IMR-90 (cell line): Measurements from ENCODE around the gene ENHO. TPM values are rescaled to one million over a fixed set of nuclear protein-coding genes. Genes with fewer than 3 reads are reported as not detected.

Experiments used
- ATAC-seq: fragments of 200-7000 bp; cut with Tn5 transposase; 2 replicates; pipeline ENCODE4 v1.9.1; 2020; ENCODE audit warnings: low read depth, mild to moderate bottlenecking, moderate library complexity
- BruUV-seq: library from RNA; stranded (reverse); fragments of 400-500 nt; replicated peaks from 2 replicates; lab custom pipeline; 2021; lab: Mats Ljungman, UMichigan
- CTCF ChIA-PET: fragments of 300-600 bp; formaldehyde crosslinking; extraction: SDS; loops from one replicate; lab custom pipeline; 2021; ENCODE audit warnings: antibody characterized with exemption; lab: Yijun Ruan, JAX
- POLR2A ChIA-PET: fragments of 300-600 bp; sonication (Branson Sonifier 250); formaldehyde crosslinking; loops from one replicate; lab custom pipeline; 2022; ENCODE audit warnings: antibody characterized with exemption; ENCODE audit not compliant: unreplicated experiment; lab: Charles Lee
- DNase-seq: peaks from one replicate; pipeline ENCODE4 v3.0.0; 2013
- H2AFZ ChIP-seq: replicated peaks from 2 replicates; pipeline ENCODE3; 2013; ENCODE audit warnings: low read length, mild to moderate bottlenecking; ENCODE audit not compliant: poor library complexity
- H2AK5ac ChIP-seq: 2 replicates; pipeline ENCODE4 v1.6.1; 2013; ENCODE audit warnings: low read depth, low read length, inconsistent platforms
- H2AK9ac ChIP-seq: replicated peaks from 2 replicates; pipeline ENCODE3; 2013; ENCODE audit warnings: mild to moderate bottlenecking, low read depth, low read length, moderate library complexity; ENCODE audit not compliant: poor library complexity
- H2BK120ac ChIP-seq: 2 replicates; pipeline ENCODE4 v1.6.1; 2013; ENCODE audit warnings: low read depth, low read length, inconsistent platforms
- H2BK15ac ChIP-seq: 3 replicates; pipeline ENCODE4 v1.6.1; 2013; ENCODE audit warnings: low read depth, low read length, inconsistent platforms
- H2BK20ac ChIP-seq: 2 replicates; pipeline ENCODE4 v1.6.1; 2013; ENCODE audit warnings: low read depth, mild to moderate bottlenecking, inconsistent platforms, low read length, moderate library complexity
- H2BK5ac ChIP-seq: 2 replicates; pipeline ENCODE4 v1.6.1; 2013; ENCODE audit warnings: mild to moderate bottlenecking, low read depth, low read length, inconsistent platforms; ENCODE audit not compliant: poor library complexity, severe bottlenecking
- H3K14ac ChIP-seq: replicated peaks from 2 replicates; pipeline ENCODE4 v1.6.1; 2013; ENCODE audit warnings: low read depth, low read length, inconsistent platforms
- H3K18ac ChIP-seq: 2 replicates; pipeline ENCODE4 v1.6.1; 2013; ENCODE audit warnings: low read depth, low read length, control low read depth
- H3K23ac ChIP-seq: 2 replicates; pipeline ENCODE4 v1.6.1; 2013; ENCODE audit warnings: low read depth, low read length, inconsistent platforms
- H3K27ac ChIP-seq: 2 replicates; pipeline ENCODE4 v1.5.1; 2013; ENCODE audit warnings: mild to moderate bottlenecking, control low read depth, low read length; ENCODE audit not compliant: insufficient read depth
- H3K27me3 ChIP-seq: 2 replicates; pipeline ENCODE4 v1.6.1; 2013; ENCODE audit warnings: low read length; ENCODE audit not compliant: control insufficient read depth, insufficient read depth
- H3K36me3 ChIP-seq: 2 replicates; pipeline ENCODE4 v1.6.1; 2013; ENCODE audit warnings: low read length, mixed read lengths; ENCODE audit not compliant: control insufficient read depth, insufficient read depth
- H3K4ac ChIP-seq: 2 replicates; pipeline ENCODE4 v1.6.1; 2013; ENCODE audit warnings: low read depth, low read length, inconsistent platforms
- H3K4me1 ChIP-seq: 2 replicates; pipeline ENCODE4 v1.6.1; 2013; ENCODE audit warnings: low read length, mixed read lengths; ENCODE audit not compliant: control insufficient read depth, insufficient read depth
- H3K4me2 ChIP-seq: 2 replicates; pipeline ENCODE4 v1.6.1; 2013; ENCODE audit warnings: low read depth, mild to moderate bottlenecking, control low read depth, low read length, moderate library complexity
- H3K4me3 ChIP-seq: 2 replicates; pipeline ENCODE4 v1.5.1; 2013; ENCODE audit warnings: low read depth, mild to moderate bottlenecking, control low read depth, low read length, moderate library complexity; ENCODE audit not compliant: insufficient read depth
- H3K56ac ChIP-seq: 2 replicates; pipeline ENCODE4 v1.6.1; 2013; ENCODE audit warnings: low read length, inconsistent platforms; ENCODE audit not compliant: insufficient read depth; ENCODE audit errors: extremely low read depth
- H3K79me1 ChIP-seq, 2 experiments: 2 replicates each; pipeline ENCODE4 v1.6.1; 2013; ENCODE audit warnings: low read length in 2 of 2, inconsistent platforms in 1 of 2, low read depth in 1 of 2
- H3K9ac ChIP-seq: 2 replicates; pipeline ENCODE4 v1.6.1; 2013; ENCODE audit warnings: low read depth, low read length, control low read depth
- H3K9me1 ChIP-seq: 2 replicates; pipeline ENCODE4 v1.6.1; 2013; ENCODE audit warnings: low read length, inconsistent platforms; ENCODE audit not compliant: insufficient read depth
- H3K9me3 ChIP-seq: 2 replicates; pipeline ENCODE4 v1.6.1; 2013; ENCODE audit warnings: low read length; ENCODE audit not compliant: control insufficient read depth, insufficient read depth
- H4K20me1 ChIP-seq: 2 replicates; pipeline ENCODE4 v1.6.1; 2013; ENCODE audit warnings: low read length, inconsistent platforms; ENCODE audit not compliant: insufficient read depth
- H4K5ac ChIP-seq: 2 replicates; pipeline ENCODE4 v1.6.1; 2013; ENCODE audit warnings: mild to moderate bottlenecking, low read depth, low read length, control low read depth
- H4K8ac ChIP-seq, 2 experiments: 2 replicates each; pipeline ENCODE4 v1.6.1; 2013; ENCODE audit warnings: low read depth in 2 of 2, low read length in 2 of 2, control low read depth in 1 of 2, inconsistent platforms in 1 of 2
- H4K91ac ChIP-seq: 2 replicates; pipeline ENCODE4 v1.6.1; 2013; ENCODE audit warnings: low read depth, low read length, inconsistent platforms; ENCODE audit not compliant: insufficient read depth
- CEBPB ChIP-seq: IDR thresholded peaks from 2 replicates; pipeline ENCODE4 v1.6.1; 2012; ENCODE audit warnings: low read depth, low read length, improper control_type of control experiment
- CHD1 ChIP-seq: IDR thresholded peaks from 2 replicates; pipeline ENCODE4 v1.6.1; 2012; ENCODE audit warnings: low read depth, low read length, improper control_type of control experiment
- FOS ChIP-seq: fragments of 150-350 bp; IDR thresholded peaks from 2 replicates; pipeline ENCODE4 v1.6.1; 2016; ENCODE audit warnings: low read depth, low read length
- MAFK ChIP-seq: IDR thresholded peaks from 2 replicates; pipeline ENCODE4 v1.6.1; 2012; ENCODE audit warnings: low read depth, low read length, improper control_type of control experiment
- MAZ ChIP-seq: IDR thresholded peaks from 2 replicates; pipeline ENCODE4 v1.6.1; 2012; ENCODE audit warnings: low read depth, mild to moderate bottlenecking, low read length, improper control_type of control experiment, moderate library complexity, borderline replicate concordance
- POLR2A ChIP-seq: IDR thresholded peaks from 2 replicates; pipeline ENCODE4 v1.6.1; 2012; ENCODE audit warnings: mild to moderate bottlenecking, low read depth, low read length
- RCOR1 ChIP-seq: IDR thresholded peaks from 2 replicates; pipeline ENCODE4 v1.6.1; 2012; ENCODE audit warnings: mild to moderate bottlenecking, low read length, improper control_type of control experiment; ENCODE audit not compliant: insufficient replicate concordance
- WGBS, 2 experiments: methylation state at CpG; one replicate each; pipeline versions ENCODE4 v1.1.5 to v1.1.7; 2013; ENCODE audit warnings: missing lambda C conversion rate in 2 of 2; ENCODE audit not compliant: insufficient read length in 1 of 2; ENCODE audit errors: extremely low coverage in 2 of 2; 5-methylcytosine and 5-hydroxymethylcytosine counted together
- dilution Hi-C: fragments of 300-500 bp; cut with HindIII; formaldehyde crosslinking; loops from one replicate; pipeline ENCODE4 v1.14.3; 2018; ENCODE audit warnings: low sequenced_read_pairs; ENCODE audit not compliant: unreplicated experiment
- in situ Hi-C: fragments of 300-500 bp; cut with MboI; formaldehyde crosslinking; loops from 3 replicates; pipeline ENCODE4 v1.14.3; 2019; ENCODE audit warnings: low sequenced_read_pairs, inconsistent platforms, mixed read lengths
- intact Hi-C: fragments of 100-400 bp; cut with micrococcal nuclease; formaldehyde crosslinking; loops from 2 replicates; pipeline ENCODE4 v1.10.0; 2022
- polyA plus RNA-seq, 3 experiments: library from polyadenylated mRNA; depleted of rRNA; stranded (reverse); fragments of >200 nt; gene quantifications; 2 replicates each; pipeline ENCODE4 v1.2.3, GENCODE V29; 2012; ENCODE audit warnings: low replicate concordance in 1 of 3
- total RNA-seq: library from RNA; depleted of rRNA; stranded (reverse); fragments of >200 nt; gene quantifications from 2 replicates; pipeline ENCODE4 v1.2.3, GENCODE V29; 2012
- TF ChIP-seq, protein P1 (sequence below): fragments of 150-350 bp; IDR thresholded peaks from 2 replicates; pipeline ENCODE4 v1.6.1; 2016; ENCODE audit warnings: low read depth, mild to moderate bottlenecking, low read length, moderate library complexity, borderline replicate concordance

ENHO gene
- total and polyA plus RNA-seq, 2 of the 4 experiments (the other 2 are of a cell fraction): not detected

DNA sequence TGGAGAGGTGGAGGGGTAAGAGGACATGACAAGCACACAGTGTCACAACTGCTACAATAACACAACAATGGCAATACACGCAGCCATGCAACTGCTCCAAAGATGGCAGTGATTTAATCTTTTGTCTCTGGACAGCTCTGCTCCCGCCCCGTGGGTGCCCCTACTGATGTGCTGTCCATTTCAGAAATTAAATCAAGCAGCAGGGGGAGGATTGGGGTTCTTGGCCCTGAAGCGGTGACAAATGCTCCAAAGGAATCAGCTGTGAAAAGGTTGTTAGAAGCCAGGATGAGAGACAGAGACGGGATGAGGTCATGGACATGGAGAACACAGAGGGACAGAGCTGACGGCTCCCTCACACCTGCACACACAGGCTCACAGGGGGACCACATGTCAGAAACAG, 44.2 kb upstream of the ENHO start:
- Histone ChIP-seq H3K79me1 (no peaks in the 10 kb centered on the region), H3K4me1 (no peaks in the 10 kb centered on the region), H2AK9ac (no peak overlapping the region), H3K36me3 (no peaks in the 10 kb centered on the region), H3K4me3 (no peak overlapping the region), H4K8ac (no peak overlapping the region), H3K56ac (no peak overlapping the region), H3K27me3 (peaks cover 82% of the 10 kb centered on the region), H2AFZ (no peak overlapping the region), H3K14ac (no peak overlapping the region), H2BK20ac (no peak overlapping the region), H2AK5ac (no peak overlapping the region), H4K91ac (no peak overlapping the region), H3K23ac (no peak overlapping the region), H2BK120ac (no peak overlapping the region), H3K9me1 (no peaks in the 10 kb centered on the region), H4K5ac (no peak overlapping the region), H3K9ac (no peak overlapping the region), H2BK15ac (no peak overlapping the region), H2BK5ac (no peak overlapping the region), H3K9me3 (peaks cover 2% of the 10 kb centered on the region; the same call in 1 of the 2 replicates), H3K4me2 (no peak overlapping the region), H4K20me1 (no peaks in the 10 kb centered on the region), H3K18ac (no peak overlapping the region), H3K4ac (no peak overlapping the region), H3K27ac (no peak overlapping the region)
- ChIA-PET CTCF (interaction anchor here (0.9 kb wide), 1 partner anchor 24 kb away, joined by 3 read pairs; no protein-coding TSS in a partner anchor), POLR2A (no interaction called here)
- BruUV-seq: no TSS peak
- DNase-seq: no peak
- 10% methylated on average over 2 of the region's 6 CpGs; no CpG with 5 or more reads in 1 of the 2 experiments for WGBS, 2 experiments
- dilution Hi-C loops: no loop called here
- intact Hi-C loops: no loop called here
- in situ Hi-C loops: no loop called here
- no peak for TF ChIP-seq FOS
- no peak for TF ChIP-seq MAFK
- TF ChIP-seq RCOR1: no peak
- no peak for TF ChIP-seq CHD1
- no peak for TF ChIP-seq MAZ
- TF ChIP-seq, protein P1, sequence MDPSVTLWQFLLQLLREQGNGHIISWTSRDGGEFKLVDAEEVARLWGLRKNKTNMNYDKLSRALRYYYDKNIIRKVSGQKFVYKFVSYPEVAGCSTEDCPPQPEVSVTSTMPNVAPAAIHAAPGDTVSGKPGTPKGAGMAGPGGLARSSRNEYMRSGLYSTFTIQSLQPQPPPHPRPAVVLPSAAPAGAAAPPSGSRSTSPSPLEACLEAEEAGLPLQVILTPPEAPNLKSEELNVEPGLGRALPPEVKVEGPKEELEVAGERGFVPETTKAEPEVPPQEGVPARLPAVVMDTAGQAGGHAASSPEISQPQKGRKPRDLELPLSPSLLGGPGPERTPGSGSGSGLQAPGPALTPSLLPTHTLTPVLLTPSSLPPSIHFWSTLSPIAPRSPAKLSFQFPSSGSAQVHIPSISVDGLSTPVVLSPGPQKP: no peak
- no peak for TF ChIP-seq POLR2A
- TF ChIP-seq CEBPB: no peak
- no peak for ATAC-seq
